Panc1 (cell line): ENCODE data around the gene INPP5A. TPM values are rescaled to one million over a fixed set of nuclear protein-coding genes. Genes with fewer than 3 reads are reported as not detected.

Experiments
- ATAC-seq: fragments of 200-7000 bp; cut with Tn5 transposase; 2 replicates; pipeline ENCODE4 v1.9.1; 2020; ENCODE audit warnings: mild to moderate bottlenecking, moderate library complexity
- BruUV-seq: library from RNA; stranded (reverse); fragments of 400-500 nt; replicated peaks from 2 replicates; lab custom pipeline; 2021; lab: Mats Ljungman, UMichigan
- CTCF ChIA-PET: fragments of 300-600 bp; sonication (Branson Sonifier 250); formaldehyde crosslinking; loops from one replicate; lab custom pipeline; 2022; ENCODE audit warnings: antibody characterized with exemption; lab: Charles Lee
- POLR2A ChIA-PET: fragments of 300-600 bp; sonication (Branson Sonifier 250); formaldehyde crosslinking; loops from one replicate; lab custom pipeline; 2022; ENCODE audit warnings: antibody characterized with exemption; lab: Charles Lee
- DNase-seq: peaks from one replicate; pipeline ENCODE4 v3.0.0-alpha.2; 2010; ENCODE audit warnings: low read depth, low spot score
- H3K27ac ChIP-seq: 2 replicates; pipeline ENCODE4 v1.5.1; 2011; ENCODE audit warnings: mild to moderate bottlenecking, low read length, inconsistent platforms
- H3K27me3 ChIP-seq: fragments of 200-500 bp; sonication (Bioruptor generic); 2 replicates; pipeline ENCODE4 v1.6.0; 2014; ENCODE audit warnings: low read length, inconsistent platforms; ENCODE audit not compliant: control insufficient read depth, insufficient read depth
- H3K36me3 ChIP-seq: fragments of 200-500 bp; sonication (Bioruptor generic); 2 replicates; pipeline ENCODE4 v1.5.1; 2014; ENCODE audit warnings: inconsistent platforms, mild to moderate bottlenecking, low read length, moderate library complexity; ENCODE audit not compliant: control insufficient read depth, insufficient read depth
- H3K4me1 ChIP-seq: 2 replicates; pipeline ENCODE4 v1.5.1; 2011; ENCODE audit warnings: inconsistent platforms, mild to moderate bottlenecking, low read length, moderate library complexity; ENCODE audit not compliant: control insufficient read depth, insufficient read depth
- H3K4me3 ChIP-seq, 2 experiments: 2 replicates each; pipeline ENCODE4 v1.5.1; 2011 to 2012; ENCODE audit warnings: low read depth in 2 of 2, low read length in 2 of 2, mild to moderate bottlenecking in 2 of 2, inconsistent platforms in 1 of 2, moderate library complexity in 1 of 2
- H3K9me3 ChIP-seq: fragments of 200-500 bp; sonication (Bioruptor generic); 2 replicates; pipeline ENCODE4 v1.5.1; 2014; ENCODE audit warnings: low read depth, mild to moderate bottlenecking, inconsistent platforms, low read length, moderate library complexity; ENCODE audit not compliant: control insufficient read depth, insufficient read depth
- CTCF ChIP-seq: fragments of 450-650 bp; IDR thresholded peaks from 2 replicates; pipeline ENCODE4 v1.5.1; 2017; ENCODE audit warnings: mild to moderate bottlenecking
- POLR2AphosphoS5 ChIP-seq: IDR thresholded peaks from 2 replicates; pipeline ENCODE4 v1.6.1; 2012; ENCODE audit warnings: mild to moderate bottlenecking, low read depth, low read length, moderate library complexity
- REST ChIP-seq, 2 experiments: IDR thresholded peaks; 2 replicates each; pipeline ENCODE4 v1.6.1; 2011 to 2012; ENCODE audit warnings: low read depth in 2 of 2, control low read depth in 1 of 2, low read length in 1 of 2, mild to moderate bottlenecking in 1 of 2, moderate library complexity in 1 of 2; ENCODE audit not compliant: insufficient read depth in 1 of 2
- SIN3A ChIP-seq: IDR thresholded peaks from 2 replicates; pipeline ENCODE4 v1.6.1; 2012; ENCODE audit warnings: low read depth, mild to moderate bottlenecking, low read length, moderate library complexity, borderline replicate concordance; ENCODE audit not compliant: insufficient read depth
- TCF7L2 ChIP-seq: IDR thresholded peaks from 2 replicates; pipeline ENCODE4 v1.6.1; 2011; ENCODE audit warnings: mild to moderate bottlenecking, low read depth, low read length, inconsistent platforms
- in situ Hi-C: cut with HindIII; loops from 2 replicates; pipeline ENCODE4 v1.10.0; 2016; ENCODE audit warnings: low sequenced_read_pairs, low pct_unique_long_range_greater_than_20kb
- intact Hi-C: fragments of 100-400 bp; cut with micrococcal nuclease; formaldehyde crosslinking; loops from one replicate; pipeline ENCODE4 v1.10.0; 2022; ENCODE audit not compliant: unreplicated experiment
- total RNA-seq: library from RNA; stranded (reverse); gene quantifications from one replicate; pipeline ENCODE4 v1.2.1, GENCODE V29; 2021; ENCODE audit not compliant: unreplicated experiment

The INPP5A gene
- total RNA-seq, 1 experiment from 2014 or later, result 60.0 TPM

- POLR2A ChIA-PET, result no interaction called here
- in situ Hi-C loops (no loop called here), intact Hi-C loops (no loop called here)
Observed at GRCh38 chr10:132768346-132769248, 231.0 kb downstream of the INPP5A start.

More at GRCh38 chr10:132768346-132769248, 231.0 kb downstream of the INPP5A start:
- H3K27me3 ChIP-seq, result no peaks in the 10 kb centered on the region
- no peak for DNase-seq
- CTCF ChIA-PET, result no interaction called here
- H3K36me3 ChIP-seq, result no peaks in the 10 kb centered on the region
- BruUV-seq, result no TSS peak
- no peak overlapping the region for H3K27ac ChIP-seq
- ATAC-seq, result no peak
- TF ChIP-seq CTCF (no peak), REST (IDR thresholded peaks at IDR 0.05; ENCODE audit: insufficient read depth in 1 of 2, low read depth in 2 of 2, low read length in 1 of 2) (no peak), TCF7L2 (no peak), POLR2AphosphoS5 (no peak), SIN3A (no peak)
- no peak overlapping the region for H3K4me3 ChIP-seq
- no peaks in the 10 kb centered on the region for H3K4me1 ChIP-seq
- no peaks in the 10 kb centered on the region for H3K9me3 ChIP-seq
